ENCODE measurements around the gene PTK6.

DNA sequence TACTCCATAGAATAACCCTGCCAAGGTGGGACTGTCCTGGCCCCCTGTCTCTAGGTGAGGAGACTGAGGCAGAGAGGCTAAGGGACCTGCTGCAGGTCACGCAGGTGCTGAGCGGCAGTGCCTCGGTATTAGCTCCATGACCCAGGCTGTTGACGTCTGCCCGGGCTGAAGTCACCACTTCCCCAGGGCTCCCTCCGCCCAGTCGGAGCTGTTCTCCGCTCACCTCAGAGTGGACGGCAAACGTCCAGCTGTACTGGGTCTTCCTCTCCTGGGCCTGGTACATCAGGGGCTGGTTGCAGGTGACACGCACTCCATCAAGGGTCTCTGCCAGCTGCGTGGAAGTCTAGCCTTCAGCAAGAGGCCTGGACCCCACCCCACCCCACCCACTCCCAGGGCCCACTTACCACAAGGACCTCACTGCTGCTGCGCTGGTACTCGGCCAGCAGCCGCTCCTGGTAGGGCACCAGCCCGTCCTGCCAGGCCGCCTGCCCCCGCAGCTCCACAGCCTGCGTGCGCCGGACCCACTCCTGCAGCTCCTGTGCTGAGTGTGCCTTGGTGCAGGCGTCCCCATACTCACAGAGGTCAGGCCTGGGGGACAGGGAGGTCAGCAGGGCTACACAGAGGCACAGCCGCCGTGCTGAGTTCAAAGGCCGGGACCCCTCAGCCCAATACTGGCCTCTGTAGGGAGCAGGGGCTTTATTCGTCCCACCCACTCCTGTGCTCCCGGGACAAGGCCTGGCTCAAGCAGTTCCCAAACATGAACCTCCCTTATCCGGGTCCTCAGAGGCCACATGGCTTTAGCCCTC lies 33.3 kb upstream of the PTK6 start:
- TF ChIP-seq ELF1 (IDR thresholded peaks at IDR 0.05; ENCODE audit: borderline replicate concordance, low read depth), result no peak
- TF ChIP-seq, protein P1, sequence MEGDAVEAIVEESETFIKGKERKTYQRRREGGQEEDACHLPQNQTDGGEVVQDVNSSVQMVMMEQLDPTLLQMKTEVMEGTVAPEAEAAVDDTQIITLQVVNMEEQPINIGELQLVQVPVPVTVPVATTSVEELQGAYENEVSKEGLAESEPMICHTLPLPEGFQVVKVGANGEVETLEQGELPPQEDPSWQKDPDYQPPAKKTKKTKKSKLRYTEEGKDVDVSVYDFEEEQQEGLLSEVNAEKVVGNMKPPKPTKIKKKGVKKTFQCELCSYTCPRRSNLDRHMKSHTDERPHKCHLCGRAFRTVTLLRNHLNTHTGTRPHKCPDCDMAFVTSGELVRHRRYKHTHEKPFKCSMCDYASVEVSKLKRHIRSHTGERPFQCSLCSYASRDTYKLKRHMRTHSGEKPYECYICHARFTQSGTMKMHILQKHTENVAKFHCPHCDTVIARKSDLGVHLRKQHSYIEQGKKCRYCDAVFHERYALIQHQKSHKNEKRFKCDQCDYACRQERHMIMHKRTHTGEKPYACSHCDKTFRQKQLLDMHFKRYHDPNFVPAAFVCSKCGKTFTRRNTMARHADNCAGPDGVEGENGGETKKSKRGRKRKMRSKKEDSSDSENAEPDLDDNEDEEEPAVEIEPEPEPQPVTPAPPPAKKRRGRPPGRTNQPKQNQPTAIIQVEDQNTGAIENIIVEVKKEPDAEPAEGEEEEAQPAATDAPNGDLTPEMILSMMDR (IDR thresholded peaks at IDR 0.05 in 2 of 3, conservative IDR thresholded peaks at IDR 0.05 in 1 of 3; ENCODE audit: borderline replicate concordance in 1 of 3, insufficient read depth in 1 of 3, low read depth in 2 of 3, low read length in 2 of 3), result no peak
- TF ChIP-seq YY1 (IDR thresholded peaks at IDR 0.05; ENCODE audit: extremely low read depth, insufficient replicate concordance, low read depth, low read length), result no peak
- peak; percentile 15; the same call in 1 of the 2 replicates for TF ChIP-seq POLR2AphosphoS5 (IDR thresholded peaks at IDR 0.05; ENCODE audit: low read depth, low read length)
- TF ChIP-seq, protein P2, sequence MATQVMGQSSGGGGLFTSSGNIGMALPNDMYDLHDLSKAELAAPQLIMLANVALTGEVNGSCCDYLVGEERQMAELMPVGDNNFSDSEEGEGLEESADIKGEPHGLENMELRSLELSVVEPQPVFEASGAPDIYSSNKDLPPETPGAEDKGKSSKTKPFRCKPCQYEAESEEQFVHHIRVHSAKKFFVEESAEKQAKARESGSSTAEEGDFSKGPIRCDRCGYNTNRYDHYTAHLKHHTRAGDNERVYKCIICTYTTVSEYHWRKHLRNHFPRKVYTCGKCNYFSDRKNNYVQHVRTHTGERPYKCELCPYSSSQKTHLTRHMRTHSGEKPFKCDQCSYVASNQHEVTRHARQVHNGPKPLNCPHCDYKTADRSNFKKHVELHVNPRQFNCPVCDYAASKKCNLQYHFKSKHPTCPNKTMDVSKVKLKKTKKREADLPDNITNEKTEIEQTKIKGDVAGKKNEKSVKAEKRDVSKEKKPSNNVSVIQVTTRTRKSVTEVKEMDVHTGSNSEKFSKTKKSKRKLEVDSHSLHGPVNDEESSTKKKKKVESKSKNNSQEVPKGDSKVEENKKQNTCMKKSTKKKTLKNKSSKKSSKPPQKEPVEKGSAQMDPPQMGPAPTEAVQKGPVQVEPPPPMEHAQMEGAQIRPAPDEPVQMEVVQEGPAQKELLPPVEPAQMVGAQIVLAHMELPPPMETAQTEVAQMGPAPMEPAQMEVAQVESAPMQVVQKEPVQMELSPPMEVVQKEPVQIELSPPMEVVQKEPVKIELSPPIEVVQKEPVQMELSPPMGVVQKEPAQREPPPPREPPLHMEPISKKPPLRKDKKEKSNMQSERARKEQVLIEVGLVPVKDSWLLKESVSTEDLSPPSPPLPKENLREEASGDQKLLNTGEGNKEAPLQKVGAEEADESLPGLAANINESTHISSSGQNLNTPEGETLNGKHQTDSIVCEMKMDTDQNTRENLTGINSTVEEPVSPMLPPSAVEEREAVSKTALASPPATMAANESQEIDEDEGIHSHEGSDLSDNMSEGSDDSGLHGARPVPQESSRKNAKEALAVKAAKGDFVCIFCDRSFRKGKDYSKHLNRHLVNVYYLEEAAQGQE (IDR thresholded peaks at IDR 0.05; ENCODE audit: low read depth), result no peak
- no peak for TF ChIP-seq EZH2 (IDR thresholded peaks at IDR 0.05)
- TF ChIP-seq, protein P3, sequence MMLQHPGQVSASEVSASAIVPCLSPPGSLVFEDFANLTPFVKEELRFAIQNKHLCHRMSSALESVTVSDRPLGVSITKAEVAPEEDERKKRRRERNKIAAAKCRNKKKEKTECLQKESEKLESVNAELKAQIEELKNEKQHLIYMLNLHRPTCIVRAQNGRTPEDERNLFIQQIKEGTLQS (IDR thresholded peaks at IDR 0.05), result no peak
- no peak for TF ChIP-seq POLR2A (IDR thresholded peaks at IDR 0.05; ENCODE audit: borderline replicate concordance, extremely low read depth, insufficient read depth, insufficient read length)
- no peak for TF ChIP-seq EZH2phosphoT487 (IDR thresholded peaks at IDR 0.05; ENCODE audit: borderline replicate concordance)
- TF ChIP-seq JUND (IDR thresholded peaks at IDR 0.05), result no peak
- no peak for TF ChIP-seq RAD21 (IDR thresholded peaks at IDR 0.05; ENCODE audit: low read depth)
- no peak for TF ChIP-seq SIN3A (IDR thresholded peaks at IDR 0.05; ENCODE audit: low read depth)
- TF ChIP-seq EGR1 (IDR thresholded peaks at IDR 0.05; ENCODE audit: low read depth), result no peak

All from HCT116 (cell line).